Brain microvascular endothelial cell (primary cell): ENCODE measurements around the gene LTBP3.

Source experiments
- DNase-seq: peaks from one replicate; pipeline ENCODE4 v3.0.0-alpha.2; 2020
- H3K27ac ChIP-seq: fragments of 250-450 bp; sonication (Bioruptor Pico); 2 replicates; pipeline ENCODE4 v1.5.1; 2020; ENCODE audit warnings: mild to moderate bottlenecking, moderate library complexity
- H3K27me3 ChIP-seq: fragments of 250-450 bp; sonication (Bioruptor Pico); replicated peaks from 2 replicates; pipeline ENCODE4 v1.5.1; 2020; ENCODE audit warnings: mild to moderate bottlenecking
- H3K36me3 ChIP-seq: fragments of 250-450 bp; sonication (Bioruptor Pico); replicated peaks from 2 replicates; pipeline ENCODE4 v1.5.1; 2020; ENCODE audit warnings: mild to moderate bottlenecking
- H3K4me3 ChIP-seq: 2 replicates; pipeline ENCODE4 v1.5.1; 2011; ENCODE audit warnings: low read depth, mild to moderate bottlenecking, control low read depth, low read length, moderate library complexity
- in situ Hi-C: cut with HindIII; loops from 2 replicates; pipeline ENCODE4 v1.10.0; 2017; ENCODE audit warnings: low sequenced_read_pairs, low pct_ligation_motif_present
- TF ChIP-seq, protein P1 (sequence below): IDR thresholded peaks from 2 replicates; pipeline ENCODE4 v1.5.1; 2011; ENCODE audit warnings: low read depth, mild to moderate bottlenecking, moderate library complexity, low read length, control low read depth, inconsistent platforms; ENCODE audit errors: missing control alignments

Gene LTBP3

DNA sequence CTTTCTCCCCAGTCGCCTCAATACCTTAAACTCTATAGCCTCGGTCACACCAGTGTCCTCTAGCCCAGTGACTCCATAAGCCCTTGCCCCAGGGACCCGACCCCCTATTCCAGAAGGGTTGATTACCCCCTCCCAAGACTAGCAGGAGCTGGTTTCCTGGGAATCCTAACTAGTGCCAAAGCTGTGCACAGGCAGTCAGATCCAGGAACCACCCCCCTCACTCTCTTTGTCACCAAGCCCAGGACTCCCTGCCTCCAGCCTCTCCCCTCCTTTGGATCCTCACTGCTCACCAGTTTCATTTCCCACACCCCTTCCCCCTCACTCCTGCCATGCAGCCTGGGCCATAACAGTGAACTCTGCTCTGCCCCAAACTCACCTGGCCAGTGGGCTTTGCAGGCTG is 9.8 kb downstream of the LTBP3 start:
- Histone ChIP-seq H3K4me3 (no peak overlapping the region), H3K27me3 (no peaks in the 10 kb centered on the region), H3K27ac (no peak overlapping the region), H3K36me3 (peaks cover 86% of the 10 kb centered on the region)
- TF ChIP-seq, protein P1, sequence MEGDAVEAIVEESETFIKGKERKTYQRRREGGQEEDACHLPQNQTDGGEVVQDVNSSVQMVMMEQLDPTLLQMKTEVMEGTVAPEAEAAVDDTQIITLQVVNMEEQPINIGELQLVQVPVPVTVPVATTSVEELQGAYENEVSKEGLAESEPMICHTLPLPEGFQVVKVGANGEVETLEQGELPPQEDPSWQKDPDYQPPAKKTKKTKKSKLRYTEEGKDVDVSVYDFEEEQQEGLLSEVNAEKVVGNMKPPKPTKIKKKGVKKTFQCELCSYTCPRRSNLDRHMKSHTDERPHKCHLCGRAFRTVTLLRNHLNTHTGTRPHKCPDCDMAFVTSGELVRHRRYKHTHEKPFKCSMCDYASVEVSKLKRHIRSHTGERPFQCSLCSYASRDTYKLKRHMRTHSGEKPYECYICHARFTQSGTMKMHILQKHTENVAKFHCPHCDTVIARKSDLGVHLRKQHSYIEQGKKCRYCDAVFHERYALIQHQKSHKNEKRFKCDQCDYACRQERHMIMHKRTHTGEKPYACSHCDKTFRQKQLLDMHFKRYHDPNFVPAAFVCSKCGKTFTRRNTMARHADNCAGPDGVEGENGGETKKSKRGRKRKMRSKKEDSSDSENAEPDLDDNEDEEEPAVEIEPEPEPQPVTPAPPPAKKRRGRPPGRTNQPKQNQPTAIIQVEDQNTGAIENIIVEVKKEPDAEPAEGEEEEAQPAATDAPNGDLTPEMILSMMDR: no peak
- in situ Hi-C loops: no loop called here
- no peak for DNase-seq

DNA sequence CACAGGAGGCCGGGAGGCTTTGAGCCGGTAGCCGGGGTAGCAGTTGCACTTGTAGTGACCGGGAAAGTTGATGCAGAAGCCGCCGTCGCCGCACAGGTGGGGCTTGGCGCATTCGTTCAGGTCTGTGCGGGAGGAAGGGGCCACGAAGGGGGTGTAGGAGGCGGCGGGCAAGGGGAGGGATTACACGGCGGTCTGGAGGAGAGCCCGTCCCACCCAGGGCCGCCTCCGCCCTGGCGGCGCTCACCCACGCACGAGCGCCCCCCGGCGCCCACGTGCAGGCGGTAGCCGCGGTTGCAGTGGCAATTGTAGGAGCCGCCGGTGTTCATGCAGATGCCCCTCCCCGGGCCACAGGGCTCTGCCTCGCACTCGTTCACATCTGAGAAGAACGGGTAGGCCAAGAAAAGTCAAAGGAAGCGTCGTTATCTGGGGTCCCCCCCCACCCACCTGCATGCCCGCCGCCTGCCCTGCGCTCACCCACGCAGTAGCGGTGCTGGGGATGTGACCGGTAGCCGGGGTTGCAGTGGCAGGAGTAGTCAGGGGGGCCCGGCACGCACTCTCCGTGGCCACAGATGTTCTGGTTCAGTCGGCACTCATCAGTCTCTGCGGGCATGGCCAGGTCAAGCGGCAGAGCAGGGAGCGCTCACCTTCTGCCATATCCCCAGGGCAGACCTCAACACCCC is 10.6 kb downstream of the LTBP3 start:
- in situ Hi-C loops: no loop called here

DNA sequence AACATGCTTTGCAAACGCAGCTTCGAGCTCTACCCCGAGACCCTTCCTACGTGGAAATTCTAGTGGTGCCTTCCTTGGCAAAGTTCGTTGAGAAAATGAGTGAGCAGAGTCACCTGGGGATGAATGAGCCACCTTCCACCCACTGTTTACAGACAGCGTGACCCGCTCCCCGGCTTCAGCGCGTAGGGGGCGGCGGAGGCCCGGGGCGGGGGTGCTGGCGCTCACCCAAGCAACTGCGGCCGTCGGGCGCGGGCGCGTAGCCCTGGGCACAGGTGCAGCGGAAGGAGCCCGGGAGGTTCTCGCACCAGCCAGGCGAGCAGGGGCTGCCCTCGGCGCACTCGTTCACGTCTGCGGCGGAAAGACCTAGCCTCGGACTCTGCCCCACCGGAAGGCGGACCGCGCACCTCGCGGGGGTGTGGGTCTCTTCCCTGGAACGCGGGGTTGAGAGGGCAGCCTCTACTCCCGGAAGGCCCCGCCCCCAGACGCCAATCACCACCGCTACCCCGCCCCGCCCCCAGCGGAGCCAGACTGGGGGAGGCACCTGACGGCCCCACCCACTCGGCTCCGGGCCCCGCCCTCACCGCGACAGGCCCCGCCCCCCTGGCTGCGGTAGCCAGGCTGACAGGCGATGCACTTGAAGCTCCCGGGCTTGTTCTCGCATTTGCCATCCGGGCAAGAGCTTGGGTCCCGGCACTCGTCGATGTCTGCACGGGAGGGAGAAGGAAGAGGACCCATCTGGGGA is 11.8 kb downstream of the LTBP3 start:
- in situ Hi-C loops: no loop called here
- Histone ChIP-seq H3K36me3 (peaks cover 84% of the 10 kb centered on the region), H3K27me3 (no peaks in the 10 kb centered on the region), H3K27ac (no peak overlapping the region), H3K4me3 (no peak overlapping the region)
- TF ChIP-seq, protein P1: no peak
- DNase-seq: no peak

More for the DNA sequence above, 10.6 kb downstream of the LTBP3 start:
- Histone ChIP-seq H3K27ac (no peak overlapping the region), H3K27me3 (no peaks in the 10 kb centered on the region), H3K4me3 (no peak overlapping the region), H3K36me3 (peaks cover 87% of the 10 kb centered on the region)
- no peak for DNase-seq
- TF ChIP-seq, protein P1: no peak

DNA sequence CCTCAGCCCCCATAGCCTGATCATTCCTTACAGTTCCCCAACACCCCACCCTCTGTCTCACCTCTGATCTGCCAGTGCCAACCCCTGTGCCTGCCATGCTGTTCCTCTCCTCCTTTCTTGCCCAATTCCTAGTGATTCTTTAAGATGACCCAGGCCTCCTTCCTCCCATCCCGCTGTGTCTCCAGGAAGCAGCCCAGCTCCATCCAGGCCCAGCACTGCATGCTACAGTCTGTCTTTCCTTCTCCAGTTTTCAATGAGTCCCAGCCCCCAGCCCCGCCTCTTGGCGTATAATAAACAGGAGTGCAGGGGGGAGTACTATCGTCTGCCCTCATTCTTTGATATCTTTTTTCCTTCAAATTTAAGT is 12.3 kb downstream of the LTBP3 start:
- H3K27me3 ChIP-seq: no peaks in the 10 kb centered on the region
- no peak overlapping the region for H3K4me3 ChIP-seq
- in situ Hi-C loops: no loop called here
- TF ChIP-seq, protein P1: no peak
- H3K27ac ChIP-seq: no peak overlapping the region
- H3K36me3 ChIP-seq: peaks cover 84% of the 10 kb centered on the region
- no peak for DNase-seq

DNA sequence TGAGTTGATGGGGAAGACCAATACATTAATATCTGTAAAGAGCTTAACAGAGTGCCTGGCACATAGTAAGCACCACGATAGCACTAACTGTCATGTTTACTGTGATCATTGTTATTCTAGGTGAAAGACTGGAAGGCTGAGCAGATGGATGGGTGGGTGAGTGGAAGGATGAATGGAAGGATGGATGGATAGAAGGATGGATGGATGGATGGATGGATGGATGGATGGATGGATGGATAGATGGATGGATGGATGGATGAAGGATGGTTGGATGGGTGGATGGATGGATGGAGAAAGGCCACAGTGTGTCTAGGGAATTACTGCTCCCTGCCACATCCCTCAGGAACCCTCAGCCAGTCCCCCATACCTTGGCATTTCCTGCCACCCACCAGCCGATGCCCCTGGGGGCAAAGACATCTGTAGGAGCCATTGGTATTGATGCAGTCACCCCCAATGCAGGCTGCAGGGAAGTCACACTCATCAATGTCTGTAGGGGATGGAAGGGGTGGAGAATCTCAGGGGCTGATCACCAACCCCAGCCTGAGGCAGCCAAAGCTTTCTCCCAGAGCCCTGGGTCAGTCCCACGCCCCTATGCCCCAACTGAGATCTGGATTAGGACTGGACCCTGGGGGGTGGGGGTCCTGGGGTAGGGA is 15.3 kb downstream of the LTBP3 start:
- no peak overlapping the region for H3K27ac ChIP-seq
- no peak for DNase-seq
- H3K4me3 ChIP-seq: no peak overlapping the region
- in situ Hi-C loops: no loop called here
- peaks cover 83% of the 10 kb centered on the region for H3K36me3 ChIP-seq
- TF ChIP-seq, protein P1: no peak
- no peaks in the 10 kb centered on the region for H3K27me3 ChIP-seq
